Fibroblast of villous mesenchyme (primary cell): Measurements from ENCODE around the gene RBM10. TPM values are rescaled to one million over a fixed set of nuclear protein-coding genes. Genes with fewer than 3 reads are reported as not detected.

ENCODE experiments used
- DNase-seq: peaks from one replicate; pipeline ENCODE4 v3.0.0-alpha.2; 2010; ENCODE audit warnings: low read depth
- H3K4me3 ChIP-seq: 2 replicates; pipeline ENCODE4 v1.5.1; 2011; ENCODE audit warnings: low read depth, mild to moderate bottlenecking, low read length
- total RNA-seq: library from RNA; depleted of rRNA; stranded (reverse); fragments of >200 nt; gene quantifications from 2 replicates; pipeline ENCODE4 v1.2.3, GENCODE V29; 2012
- TF ChIP-seq, protein P1 (sequence below): IDR thresholded peaks from 2 replicates; pipeline ENCODE4 v1.5.1; 2012; ENCODE audit warnings: low read depth, mild to moderate bottlenecking, low read length; ENCODE audit not compliant: insufficient read depth

The RBM10 gene
- total RNA-seq, 1 donor, result 49.2 TPM

DNA sequence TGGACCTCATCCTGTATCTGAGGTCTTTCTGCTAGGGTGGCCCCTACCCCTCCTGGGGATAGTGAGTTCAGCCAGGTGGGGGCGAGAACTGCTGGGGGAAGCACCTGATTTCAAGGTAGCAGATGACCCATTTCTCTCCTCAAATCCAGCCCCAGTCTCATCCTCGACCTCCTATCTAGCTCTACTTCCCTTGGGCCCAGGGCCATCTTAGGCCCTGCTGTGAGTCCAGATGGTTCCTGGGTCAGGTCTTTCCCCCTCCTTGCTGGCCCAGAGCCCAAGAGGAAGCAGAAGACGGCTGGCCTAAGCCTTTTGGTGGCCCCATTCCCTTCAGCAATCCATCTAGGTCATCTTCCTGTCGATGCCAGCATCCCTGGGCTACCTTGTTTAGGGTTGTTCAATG, 76.7 kb downstream of the RBM10 start:
- no peak overlapping the region for H3K4me3 ChIP-seq
- TF ChIP-seq, protein P1, sequence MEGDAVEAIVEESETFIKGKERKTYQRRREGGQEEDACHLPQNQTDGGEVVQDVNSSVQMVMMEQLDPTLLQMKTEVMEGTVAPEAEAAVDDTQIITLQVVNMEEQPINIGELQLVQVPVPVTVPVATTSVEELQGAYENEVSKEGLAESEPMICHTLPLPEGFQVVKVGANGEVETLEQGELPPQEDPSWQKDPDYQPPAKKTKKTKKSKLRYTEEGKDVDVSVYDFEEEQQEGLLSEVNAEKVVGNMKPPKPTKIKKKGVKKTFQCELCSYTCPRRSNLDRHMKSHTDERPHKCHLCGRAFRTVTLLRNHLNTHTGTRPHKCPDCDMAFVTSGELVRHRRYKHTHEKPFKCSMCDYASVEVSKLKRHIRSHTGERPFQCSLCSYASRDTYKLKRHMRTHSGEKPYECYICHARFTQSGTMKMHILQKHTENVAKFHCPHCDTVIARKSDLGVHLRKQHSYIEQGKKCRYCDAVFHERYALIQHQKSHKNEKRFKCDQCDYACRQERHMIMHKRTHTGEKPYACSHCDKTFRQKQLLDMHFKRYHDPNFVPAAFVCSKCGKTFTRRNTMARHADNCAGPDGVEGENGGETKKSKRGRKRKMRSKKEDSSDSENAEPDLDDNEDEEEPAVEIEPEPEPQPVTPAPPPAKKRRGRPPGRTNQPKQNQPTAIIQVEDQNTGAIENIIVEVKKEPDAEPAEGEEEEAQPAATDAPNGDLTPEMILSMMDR, result no peak
- no peak for DNase-seq

GRCh38 chrX:47222751-47223350, 77.8 kb downstream of the RBM10 start:
- H3K4me3 ChIP-seq, result no peak overlapping the region
- TF ChIP-seq, protein P1, result no peak
- DNase-seq, result no peak

GRCh38 chrX:47223476-47224250, 78.6 kb downstream of the RBM10 start:
- no peak for DNase-seq
- TF ChIP-seq, protein P1, result no peak
- no peak overlapping the region for H3K4me3 ChIP-seq

GRCh38 chrX:47224266-47224895, 79.4 kb downstream of the RBM10 start:
- TF ChIP-seq, protein P1, result no peak
- no peak overlapping the region for H3K4me3 ChIP-seq
- DNase-seq, result no peak

GRCh38 chrX:47224896-47225290, 79.9 kb downstream of the RBM10 start:
- TF ChIP-seq, protein P1, result no peak
- no peak for DNase-seq
- no peak overlapping the region for H3K4me3 ChIP-seq

GRCh38 chrX:47226071-47226470, 81.0 kb downstream of the RBM10 start:
- no peak for DNase-seq
- TF ChIP-seq, protein P1, result no peak

More at GRCh38 chrX:47226071-47226470, 81.0 kb downstream of the RBM10 start:
- H3K4me3 ChIP-seq, result no peak overlapping the region
